Measurements from ENCODE around the gene FAM210B. TPM values are rescaled to one million over a fixed set of nuclear protein-coding genes. Genes with fewer than 3 reads are reported as not detected.

The FAM210B gene
- total and polyA plus RNA-seq, 9 of the 15 experiments (the other 6 are each of a cell fraction or from before 2014, with no cell fraction given) = 12.1 to 87.3 (median 47.6) TPM

DNA sequence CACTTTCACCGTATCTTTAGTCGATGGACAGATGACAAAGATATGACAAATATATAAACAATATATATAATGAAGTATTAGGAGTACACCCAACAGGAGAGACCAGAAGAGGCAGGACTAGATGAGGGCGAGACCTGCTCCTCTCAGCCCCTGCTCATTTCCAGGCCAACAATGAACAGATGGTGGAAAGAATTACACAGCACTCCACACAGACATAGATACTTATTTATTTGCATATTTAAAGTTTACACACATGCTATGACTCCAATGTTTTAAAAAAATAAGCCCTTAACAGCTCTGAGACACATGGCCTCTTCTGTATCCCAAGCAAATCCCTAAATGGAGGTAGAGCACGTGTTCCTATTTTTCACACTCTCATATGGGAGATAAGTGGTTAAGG lies 10.4 kb downstream of the FAM210B start:
- Histone ChIP-seq H3K4me2 (ENCODE audit: insufficient read depth, low read length) (no peak overlapping the region), H3K27me3 (ENCODE audit: control insufficient read depth in 2 of 2, insufficient read depth in 2 of 2, low read length in 2 of 2) (no peaks in the 10 kb centered on the region), H3K9me3 (replicated peaks; ENCODE audit: control insufficient read depth, insufficient read depth, low read depth, low read length) (no peaks in the 10 kb centered on the region), H3K9ac (ENCODE audit: insufficient read depth in 1 of 2, low read depth in 2 of 2, low read length in 2 of 2) (no peak overlapping the region), H3K27ac (ENCODE audit: extremely low read depth, low read depth, low read length) (peak overlapping the region; percentile 33; the same call in 1 of the 3 replicates), H3K79me2 (ENCODE audit: control insufficient read depth, insufficient read depth, low read length) (peaks cover 29% of the 10 kb centered on the region), H3K9me1 (ENCODE audit: control insufficient read depth, insufficient read depth, low read length) (no peaks in the 10 kb centered on the region), H3K36me3 (ENCODE audit: control insufficient read depth, insufficient read depth, low read length) (peaks cover 95% of the 10 kb centered on the region), H3K4me1 (replicated peaks in 1 of 2; ENCODE audit: control insufficient read depth in 2 of 2, insufficient read depth in 2 of 2, low read length in 2 of 2) (peaks cover 0 to 6% of the 10 kb centered on the region in 2 experiments; a peak in 2 of 5 replicates), H4K20me1 (replicated peaks; ENCODE audit: control insufficient read depth, insufficient read depth, low read length) (no peaks in the 10 kb centered on the region), H3K4me3 (no peak overlapping the region), H2AFZ (ENCODE audit: low read depth, low read length) (no peak overlapping the region)
- no TSS peak for BruUV-seq (replicated peaks)
- FAIRE-seq (no peak), DNase-seq (ENCODE audit: extremely low read depth in 1 of 4, low spot score in 3 of 4) (no peak), ATAC-seq (peak; percentile 48)
- POLR2A ChIA-PET = interaction anchor here (1.0 to 2.2 kb wide), 6 partner anchors 9 to 43 kb away, joined by 4 to 7 read pairs (median 6); partner anchors contain the start of genes AURKA, CASS4, CSTF1 and FAM210B
- intact Hi-C loops (cut with micrococcal nuclease) (no loop called here), in situ Hi-C loops (cut with MboI) (loop anchor here (25.0 kb wide), 1 partner anchor 1282 kb away; no protein-coding TSS in a partner anchor)
- WGBS (ENCODE audit: insufficient coverage, low coverage, missing lambda C conversion rate) = 75% methylated on average over 4 of the region's 4 CpGs
- CTCF ChIA-PET (ENCODE audit: low intra/inter-chr PET ratio) = no interaction called here
- peak; percentile 7 for TF ChIP-seq E2F8 (IDR thresholded peaks at IDR 0.05; ENCODE audit: low read depth, partially characterized antibody)
- TF ChIP-seq MAFF (IDR thresholded peaks at IDR 0.05; ENCODE audit: low read length) = no peak
- TF ChIP-seq POLR2B (IDR thresholded peaks at IDR 0.05; ENCODE audit: low read depth, partially characterized antibody) = peak; percentile 9
- no peak for TF ChIP-seq DACH1 (IDR thresholded peaks at IDR 0.05; ENCODE audit: partially characterized antibody)
- TF ChIP-seq NFE2L1 (tag; IDR thresholded peaks at IDR 0.05; ENCODE audit: borderline replicate concordance, low read depth) = no peak
- TF ChIP-seq CXXC5 (CRISPR knock-in tag; IDR thresholded peaks at IDR 0.05) = no peak
- TF ChIP-seq E4F1 (CRISPR knock-in tag; IDR thresholded peaks at IDR 0.05; ENCODE audit: borderline replicate concordance) = no peak
- TF ChIP-seq KHSRP (IDR thresholded peaks at IDR 0.05) = no peak
- TF ChIP-seq SOX6 (IDR thresholded peaks at IDR 0.05) = no peak
- no peak for TF ChIP-seq POU5F1 (IDR thresholded peaks at IDR 0.05; ENCODE audit: borderline replicate concordance, low read depth, low read length, partially characterized antibody)
- TF ChIP-seq GABPA (tag; conservative IDR thresholded peaks at IDR 0.05; ENCODE audit: low read depth) = no peak
- TF ChIP-seq, protein P1, sequence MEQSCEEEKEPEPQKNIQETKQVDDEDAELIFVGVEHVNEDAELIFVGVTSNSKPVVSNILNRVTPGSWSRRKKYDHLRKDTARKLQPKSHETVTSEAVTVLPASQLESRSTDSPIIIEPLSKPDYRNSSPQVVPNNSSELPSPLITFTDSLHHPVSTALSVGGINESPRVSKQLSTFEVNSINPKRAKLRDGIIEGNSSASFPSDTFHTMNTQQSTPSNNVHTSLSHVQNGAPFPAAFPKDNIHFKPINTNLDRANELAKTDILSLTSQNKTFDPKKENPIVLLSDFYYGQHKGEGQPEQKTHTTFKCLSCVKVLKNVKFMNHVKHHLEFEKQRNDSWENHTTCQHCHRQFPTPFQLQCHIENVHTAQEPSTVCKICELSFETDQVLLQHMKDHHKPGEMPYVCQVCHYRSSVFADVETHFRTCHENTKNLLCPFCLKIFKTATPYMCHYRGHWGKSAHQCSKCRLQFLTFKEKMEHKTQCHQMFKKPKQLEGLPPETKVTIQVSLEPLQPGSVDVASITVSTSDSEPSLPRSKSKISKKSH (CRISPR knock-in tag; IDR thresholded peaks at IDR 0.05) = no peak
- 0 out of 2 replicates have a peak, but pooled peaks have one; percentile 28 for TF ChIP-seq MYNN (IDR thresholded peaks at IDR 0.05)
- no peak for TF ChIP-seq MYNN (CRISPR knock-in tag; IDR thresholded peaks at IDR 0.05)
- no peak for TF ChIP-seq TARDBP (IDR thresholded peaks at IDR 0.05)
- TF ChIP-seq POLR2A (conservative IDR thresholded peaks at IDR 0.05) = 0 out of 2 replicates have a peak, but pooled peaks have one; percentile 18
- no peak for TF ChIP-seq VEZF1 (CRISPR knock-in tag; IDR thresholded peaks at IDR 0.05)
